Measurements from ENCODE around the gene NOM1.

DNA sequence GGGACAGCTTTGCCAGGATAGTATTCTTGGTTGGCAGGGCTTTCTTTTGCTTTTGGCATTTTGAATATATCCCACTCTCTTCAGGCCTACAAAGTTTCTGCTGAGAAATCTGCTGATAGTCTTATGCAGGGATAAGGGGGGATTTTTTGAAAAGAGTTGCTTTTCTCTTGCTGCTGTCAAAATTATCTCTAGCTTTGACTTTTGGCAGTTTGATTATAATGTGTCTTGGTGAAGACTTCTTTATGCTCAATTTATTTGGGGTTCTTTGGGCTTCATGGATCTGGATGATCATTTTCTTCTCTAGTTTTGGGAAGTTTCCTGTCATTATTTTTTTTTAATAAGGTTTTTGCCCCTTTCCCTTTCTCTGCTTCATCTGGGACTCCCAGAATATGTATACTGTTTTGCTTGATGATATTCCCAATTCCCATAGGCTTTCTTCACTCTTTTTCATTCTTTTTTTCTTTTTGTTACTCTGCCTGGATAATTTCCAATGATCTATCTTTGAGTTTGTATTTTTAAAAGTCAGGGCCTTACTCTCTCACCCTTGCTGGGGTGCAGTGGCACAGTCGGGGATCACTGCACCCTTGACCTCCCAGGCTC is 29.6 kb downstream of the NOM1 start:
- TF ChIP-seq POLR2A (IDR thresholded peaks at IDR 0.05; ENCODE audit: low read length) (no peak), RAD21 (conservative IDR thresholded peaks at IDR 0.05 in 1 of 2, IDR thresholded peaks at IDR 0.05 in 1 of 2) (no peak)
- TF ChIP-seq, protein P1, sequence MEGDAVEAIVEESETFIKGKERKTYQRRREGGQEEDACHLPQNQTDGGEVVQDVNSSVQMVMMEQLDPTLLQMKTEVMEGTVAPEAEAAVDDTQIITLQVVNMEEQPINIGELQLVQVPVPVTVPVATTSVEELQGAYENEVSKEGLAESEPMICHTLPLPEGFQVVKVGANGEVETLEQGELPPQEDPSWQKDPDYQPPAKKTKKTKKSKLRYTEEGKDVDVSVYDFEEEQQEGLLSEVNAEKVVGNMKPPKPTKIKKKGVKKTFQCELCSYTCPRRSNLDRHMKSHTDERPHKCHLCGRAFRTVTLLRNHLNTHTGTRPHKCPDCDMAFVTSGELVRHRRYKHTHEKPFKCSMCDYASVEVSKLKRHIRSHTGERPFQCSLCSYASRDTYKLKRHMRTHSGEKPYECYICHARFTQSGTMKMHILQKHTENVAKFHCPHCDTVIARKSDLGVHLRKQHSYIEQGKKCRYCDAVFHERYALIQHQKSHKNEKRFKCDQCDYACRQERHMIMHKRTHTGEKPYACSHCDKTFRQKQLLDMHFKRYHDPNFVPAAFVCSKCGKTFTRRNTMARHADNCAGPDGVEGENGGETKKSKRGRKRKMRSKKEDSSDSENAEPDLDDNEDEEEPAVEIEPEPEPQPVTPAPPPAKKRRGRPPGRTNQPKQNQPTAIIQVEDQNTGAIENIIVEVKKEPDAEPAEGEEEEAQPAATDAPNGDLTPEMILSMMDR (IDR thresholded peaks at IDR 0.05) = no peak

Measured in A549 (cell line).